H9 (cell line): ENCODE results near the gene CORIN. TPM values are rescaled to one million over a fixed set of nuclear protein-coding genes. Genes with fewer than 3 reads are reported as not detected.

Experiments used
- DNase-seq: peaks from one replicate; pipeline ENCODE4 v3.0.0-alpha.2; 2017
- H2AFZ ChIP-seq: one replicate; pipeline ENCODE4 v1.6.1; 2013; ENCODE audit warnings: mild to moderate bottlenecking, low read length, control low read depth, moderate library complexity
- H2AK5ac ChIP-seq: 2 replicates; pipeline ENCODE4 v1.6.1; 2013; ENCODE audit warnings: low read length, control low read depth, mixed read lengths; ENCODE audit not compliant: insufficient read length
- H2BK120ac ChIP-seq: one replicate; pipeline ENCODE4 v1.6.1; 2013; ENCODE audit warnings: low read depth, mild to moderate bottlenecking, low read length, control low read depth, inconsistent platforms; ENCODE audit not compliant: poor library complexity, severe bottlenecking
- H2BK12ac ChIP-seq: 2 replicates; pipeline ENCODE4 v1.6.1; 2013; ENCODE audit warnings: low read length, control low read depth, mixed read lengths, low read depth; ENCODE audit not compliant: insufficient read length
- H2BK15ac ChIP-seq: 2 replicates; pipeline ENCODE4 v1.6.1; 2013; ENCODE audit warnings: low read depth, low read length, control low read depth
- H2BK20ac ChIP-seq: one replicate; pipeline ENCODE4 v1.6.1; 2013; ENCODE audit warnings: low read depth, mild to moderate bottlenecking, low read length, control low read depth, inconsistent platforms; ENCODE audit not compliant: poor library complexity, severe bottlenecking
- H2BK5ac ChIP-seq: 2 replicates; pipeline ENCODE4 v1.6.1; 2013; ENCODE audit warnings: low read length, control low read depth, mixed read lengths; ENCODE audit not compliant: insufficient read length
- H3K14ac ChIP-seq: 2 replicates; pipeline ENCODE4 v1.6.1; 2013; ENCODE audit warnings: low read length, control low read depth; ENCODE audit not compliant: insufficient read depth
- H3K18ac ChIP-seq: 2 replicates; pipeline ENCODE4 v1.6.1; 2013; ENCODE audit warnings: low read depth, mild to moderate bottlenecking, mixed read lengths, low read length, control low read depth; ENCODE audit not compliant: insufficient read length
- H3K23ac ChIP-seq: 2 replicates; pipeline ENCODE4 v1.6.1; 2013; ENCODE audit warnings: low read length, control low read depth, mixed read lengths, low read depth; ENCODE audit not compliant: insufficient read length
- H3K23me2 ChIP-seq: 2 replicates; pipeline ENCODE4 v1.6.1; 2013; ENCODE audit warnings: low read depth, mild to moderate bottlenecking, mixed read lengths, low read length, control low read depth; ENCODE audit not compliant: insufficient read length, poor library complexity, severe bottlenecking
- H3K27ac ChIP-seq: 2 replicates; pipeline ENCODE4 v1.5.1; 2013; ENCODE audit warnings: low read length, control low read depth, mixed read lengths, low read depth; ENCODE audit not compliant: insufficient read length
- H3K27me3 ChIP-seq: 2 replicates; pipeline ENCODE4 v1.6.1; 2013; ENCODE audit warnings: low read length, control low read depth, inconsistent platforms; ENCODE audit not compliant: insufficient read depth
- H3K4ac ChIP-seq: 2 replicates; pipeline ENCODE4 v1.6.1; 2013; ENCODE audit warnings: low read depth, mild to moderate bottlenecking, control low read depth, inconsistent platforms, low read length, moderate library complexity
- H3K4me1 ChIP-seq: 2 replicates; pipeline ENCODE4 v1.6.1; 2013; ENCODE audit warnings: low read length, control low read depth, inconsistent platforms; ENCODE audit not compliant: insufficient read depth
- H3K4me2 ChIP-seq: 2 replicates; pipeline ENCODE4 v1.6.1; 2013; ENCODE audit warnings: low read length, control low read depth, mixed read lengths; ENCODE audit not compliant: insufficient read length, insufficient read depth
- H3K56ac ChIP-seq: 2 replicates; pipeline ENCODE4 v1.6.1; 2013; ENCODE audit warnings: low read depth, mild to moderate bottlenecking, mixed read lengths, low read length, control low read depth; ENCODE audit not compliant: insufficient read length
- H3K79me1 ChIP-seq: 2 replicates; pipeline ENCODE4 v1.6.1; 2013; ENCODE audit warnings: low read depth, mild to moderate bottlenecking, moderate library complexity, low read length, control low read depth, inconsistent platforms; ENCODE audit not compliant: insufficient read depth, poor library complexity, severe bottlenecking
- H3K79me2 ChIP-seq: 2 replicates; pipeline ENCODE4 v1.6.1; 2013; ENCODE audit warnings: low read length, control low read depth, inconsistent platforms; ENCODE audit not compliant: insufficient read depth
- H3K9ac ChIP-seq: 2 replicates; pipeline ENCODE4 v1.6.1; 2013; ENCODE audit warnings: low read length, control low read depth, mixed read lengths; ENCODE audit not compliant: insufficient read length; ENCODE audit errors: extremely low read depth
- H3K9me3 ChIP-seq: one replicate; pipeline ENCODE4 v1.6.1; 2013; ENCODE audit warnings: low read depth, low read length, inconsistent platforms; ENCODE audit not compliant: control insufficient read depth
- H3T11ph ChIP-seq: one replicate; pipeline ENCODE4 v1.6.1; 2013; ENCODE audit warnings: mild to moderate bottlenecking, low read length, control low read depth, inconsistent platforms
- H4K20me1 ChIP-seq: one replicate; pipeline ENCODE4 v1.6.1; 2013; ENCODE audit not compliant: control insufficient read depth, insufficient read length, insufficient read depth
- H4K5ac ChIP-seq: 2 replicates; pipeline ENCODE4 v1.6.1; 2013; ENCODE audit warnings: low read depth, mild to moderate bottlenecking, mixed read lengths, low read length, control low read depth; ENCODE audit not compliant: insufficient read length
- H4K8ac ChIP-seq: replicated peaks from 2 replicates; pipeline ENCODE4 v1.6.1; 2013; ENCODE audit warnings: low read length, control low read depth, mixed read lengths, low read depth; ENCODE audit not compliant: insufficient read length
- H4K91ac ChIP-seq: 2 replicates; pipeline ENCODE4 v1.6.1; 2013; ENCODE audit warnings: low read depth, mild to moderate bottlenecking, moderate library complexity, mixed read lengths, low read length, control low read depth; ENCODE audit not compliant: insufficient read length
- H3K27ac Mint-ChIP-seq, 3 experiments: 2 replicates in 2 of 3; 3 replicates in 1 of 3; pipeline ENCODE4 v1.8.0; 2020 to 2021; ENCODE audit warnings: mixed read lengths in 3 of 3, mild to moderate bottlenecking in 1 of 3, moderate library complexity in 1 of 3
- H3K27me3 Mint-ChIP-seq: 2 replicates; pipeline ENCODE4 v1.8.0; 2021; ENCODE audit warnings: low read depth, mild to moderate bottlenecking, moderate library complexity, mixed read lengths
- H3K36me3 Mint-ChIP-seq, 3 experiments: 2 replicates in 2 of 3; 3 replicates in 1 of 3; pipeline ENCODE4 v1.8.0; 2020 to 2021; ENCODE audit warnings: low read depth in 3 of 3, mixed read lengths in 3 of 3; ENCODE audit not compliant: insufficient read depth in 1 of 3
- H3K4me1 Mint-ChIP-seq, 2 experiments: 2 replicates each; pipeline ENCODE4 v1.8.0; 2020; ENCODE audit warnings: mixed read lengths in 2 of 2
- H3K4me3 Mint-ChIP-seq, 2 experiments: 2 replicates in 1 of 2; 3 replicates in 1 of 2; pipeline ENCODE4 v1.8.0; 2020 to 2021; ENCODE audit warnings: mild to moderate bottlenecking in 2 of 2, mixed read lengths in 2 of 2, moderate library complexity in 1 of 2
- H3K9me3 Mint-ChIP-seq, 2 experiments: 2 replicates in 1 of 2; 3 replicates in 1 of 2; pipeline ENCODE4 v1.8.0; 2020; ENCODE audit warnings: mild to moderate bottlenecking in 2 of 2, mixed read lengths in 2 of 2, moderate library complexity in 1 of 2
- CTCF ChIP-seq: fragments of 200-600 bp; sonication (generic); conservative IDR thresholded peaks from 3 replicates; pipeline ENCODE4 v1.8.0; 2021; ENCODE audit warnings: antibody characterized with exemption, mild to moderate bottlenecking
- WGBS: extraction: QIAGEN DNeasy Blood & Tissue Kit; methylation state at CpG from one replicate; pipeline ENCODE4 v1.1.7; 2013; ENCODE audit warnings: missing lambda C conversion rate, low lambda C conversion rate, mixed read lengths; ENCODE audit not compliant: insufficient read length; ENCODE audit errors: extremely low coverage; 5-methylcytosine and 5-hydroxymethylcytosine counted together
- total RNA-seq: library from RNA; stranded (reverse); gene quantifications from 2 replicates; pipeline ENCODE4 v1.2.1, GENCODE V29; 2021

CORIN gene
- total RNA-seq, 1 experiment from 2014 or later = 0.39 TPM

DNA sequence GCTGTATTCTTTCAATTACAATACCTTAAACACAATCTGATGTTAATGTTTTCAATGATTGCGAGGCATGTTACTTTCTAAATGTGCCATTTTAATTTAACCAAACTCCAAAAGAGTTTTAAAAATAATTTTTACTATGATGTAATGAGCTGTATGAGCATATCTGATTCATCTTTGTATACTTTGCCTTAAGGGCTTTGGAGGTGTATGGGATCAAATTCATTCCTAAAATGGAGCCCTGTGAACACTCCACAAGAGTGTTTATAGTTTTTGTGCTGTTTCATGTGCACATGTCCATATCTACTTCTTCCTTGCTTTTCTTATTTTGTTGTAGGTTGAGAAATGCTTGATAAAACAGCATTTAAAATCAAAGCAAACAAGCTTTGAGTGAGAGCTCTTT, 270.4 kb downstream of the CORIN start:
- peaks cover 0 to 4% of the 10 kb centered on the region in 2 experiments; a peak in 2 of 4 replicates for H3K4me1 Mint-ChIP-seq
- Histone ChIP-seq H3K4me1 (no peaks in the 10 kb centered on the region), H2BK120ac (no peak overlapping the region), H2BK20ac (no peak overlapping the region), H3K18ac (no peak overlapping the region), H3K79me2 (no peaks in the 10 kb centered on the region), H2BK5ac (no peak overlapping the region), H3K27ac (no peak overlapping the region), H4K20me1 (no peaks in the 10 kb centered on the region), H2BK12ac (no peak overlapping the region), H4K5ac (no peak overlapping the region), H3K23ac (no peak overlapping the region), H3K56ac (no peak overlapping the region), H3K9me3 (no peaks in the 10 kb centered on the region), H3K4ac (no peak overlapping the region), H3K23me2 (no peaks in the 10 kb centered on the region), H2AFZ (no peak overlapping the region), H3T11ph (no peak overlapping the region), H4K91ac (no peak overlapping the region), H2BK15ac (no peak overlapping the region), H3K14ac (no peak overlapping the region), H3K27me3 (no peaks in the 10 kb centered on the region), H4K8ac (no peak overlapping the region), H3K9ac (no peak overlapping the region), H3K4me2 (no peak overlapping the region), H3K79me1 (no peaks in the 10 kb centered on the region), H2AK5ac (no peak overlapping the region)
- H3K9me3 Mint-ChIP-seq = no peaks in the 10 kb centered on the region
- H3K27ac Mint-ChIP-seq = no peak overlapping the region
- WGBS = no CpG with 5 or more reads among the region's 1 CpG
- H3K27me3 Mint-ChIP-seq = no peaks in the 10 kb centered on the region
- H3K4me3 Mint-ChIP-seq = no peak overlapping the region
- DNase-seq = no peak
- no peaks in the 10 kb centered on the region for H3K36me3 Mint-ChIP-seq
- TF ChIP-seq CTCF = no peak
